ENCODE measurements around the gene HOATZ. TPM values are rescaled to one million over a fixed set of nuclear protein-coding genes. Genes with fewer than 3 reads are reported as not detected.
A peak's percentile ranks its signal among the peaks of the same experiment; 100 is the strongest.

Gene HOATZ
- total RNA-seq, 1 experiment from 2014 or later, result not detected

GRCh38 chr11:111550258-111550657 is 35.7 kb downstream of the HOATZ start:
- no TSS peak for BruUV-seq (replicated peaks)
- H3K4me1 ChIP-seq (ENCODE audit: insufficient read depth, low read length), result peaks cover 20% of the 10 kb centered on the region
- H3K4me3 ChIP-seq (ENCODE audit: low read length), result no peak overlapping the region
- no peak overlapping the region for H3K27ac ChIP-seq (ENCODE audit: low read length)
- H3K9ac ChIP-seq (ENCODE audit: low read length), result no peak overlapping the region
- peaks cover 6% of the 10 kb centered on the region for H3F3A ChIP-seq (ENCODE audit: low read length, unreplicated experiment)
- TF ChIP-seq EZH2 (IDR thresholded peaks at IDR 0.05; ENCODE audit: low read length, unreplicated experiment) (no peak), CTCF (conservative IDR thresholded peaks at IDR 0.05; ENCODE audit: low read depth, low read length) (no peak), EZH2phosphoT487 (IDR thresholded peaks at IDR 0.05; ENCODE audit: borderline replicate concordance, low read length) (no peak)
- no peaks in the 10 kb centered on the region for H3K79me2 ChIP-seq (ENCODE audit: low read length)
- ATAC-seq (no peak), DNase-seq (no peak)
- POLR2A ChIA-PET (ENCODE audit: unreplicated experiment), result no interaction called here
- no peaks in the 10 kb centered on the region for H3K9me3 ChIP-seq (ENCODE audit: low read length)
- H3K4me2 ChIP-seq (ENCODE audit: low read length), result no peak overlapping the region
- no peaks in the 10 kb centered on the region for H3K9me2 ChIP-seq (replicated peaks; ENCODE audit: low read length)
- H3K36me3 ChIP-seq (ENCODE audit: low read depth, low read length), result no peaks in the 10 kb centered on the region
- no peaks in the 10 kb centered on the region for H4K20me1 ChIP-seq (ENCODE audit: low read length)
- no peaks in the 10 kb centered on the region for H3K27me3 ChIP-seq (ENCODE audit: low read length)
- CTCF ChIA-PET, result no interaction called here
- intact Hi-C loops (cut with micrococcal nuclease), result no loop called here
- H2AFZ ChIP-seq (ENCODE audit: low read length), result no peak overlapping the region

- Histone ChIP-seq H3K9ac (ENCODE audit: low read length) (peak overlapping the region; percentile 79), H3K4me2 (ENCODE audit: low read length) (peak overlapping the region; percentile 79), H3F3A (ENCODE audit: low read length, unreplicated experiment) (peaks cover 23% of the 10 kb centered on the region), H3K9me2 (replicated peaks; ENCODE audit: low read length) (no peaks in the 10 kb centered on the region), H3K36me3 (ENCODE audit: low read depth, low read length) (peaks cover 5% of the 10 kb centered on the region; the same call in 1 of the 2 replicates), H3K27me3 (ENCODE audit: low read length) (no peaks in the 10 kb centered on the region), H3K4me3 (ENCODE audit: low read length) (peak overlapping the region; percentile 51), H3K27ac (ENCODE audit: low read length) (peak overlapping the region; percentile 95), H3K79me2 (ENCODE audit: low read length) (no peaks in the 10 kb centered on the region), H2AFZ (ENCODE audit: low read length) (peak overlapping the region; percentile 60), H3K4me1 (ENCODE audit: insufficient read depth, low read length) (peaks cover 57% of the 10 kb centered on the region), H4K20me1 (ENCODE audit: low read length) (no peaks in the 10 kb centered on the region), H3K9me3 (ENCODE audit: low read length) (no peaks in the 10 kb centered on the region)
- ChIA-PET CTCF (interaction anchor here (1.0 to 1.1 kb wide), 2 partner anchors 15 to 100 kb away, joined by 3 to 4 read pairs; no protein-coding TSS in a partner anchor), POLR2A (ENCODE audit: unreplicated experiment) (interaction anchor here (0.9 kb wide), 1 partner anchor 23 kb away, joined by 3 read pairs; no protein-coding TSS in a partner anchor)
- TF ChIP-seq EZH2phosphoT487 (IDR thresholded peaks at IDR 0.05; ENCODE audit: borderline replicate concordance, low read length), result no peak
- no peak for TF ChIP-seq EZH2 (IDR thresholded peaks at IDR 0.05; ENCODE audit: low read length, unreplicated experiment)
- no peak for TF ChIP-seq CTCF (conservative IDR thresholded peaks at IDR 0.05; ENCODE audit: low read depth, low read length)
- ATAC-seq, result peak; percentile 72
- DNase-seq, result peak; percentile 96
- TSS peak; percentile 75 for BruUV-seq (replicated peaks)
- intact Hi-C loops (cut with micrococcal nuclease), result loop anchor here (1.0 kb wide), 2 partner anchors 16 to 23 kb away; no protein-coding TSS in a partner anchor
Measured at GRCh38 chr11:111554532-111554931, 40.0 kb downstream of the HOATZ start.

GRCh38 chr11:111555255-111555654 is 40.7 kb downstream of the HOATZ start:
- ATAC-seq, result no peak
- no peaks in the 10 kb centered on the region for H3K27me3 ChIP-seq (ENCODE audit: low read length)
- H2AFZ ChIP-seq (ENCODE audit: low read length), result no peak overlapping the region
- no peaks in the 10 kb centered on the region for H3K9me3 ChIP-seq (ENCODE audit: low read length)
- peak overlapping the region; percentile 95 for H3K27ac ChIP-seq (ENCODE audit: low read length)
- H3K36me3 ChIP-seq (ENCODE audit: low read depth, low read length), result peaks cover 5% of the 10 kb centered on the region; the same call in 1 of the 2 replicates
- H3K4me1 ChIP-seq (ENCODE audit: insufficient read depth, low read length), result peaks cover 64% of the 10 kb centered on the region
- ChIA-PET CTCF (interaction anchor here (0.5 kb wide), 1 partner anchor 163 kb away, joined by 3 read pairs; no protein-coding TSS in a partner anchor), POLR2A (ENCODE audit: unreplicated experiment) (no interaction called here)
- intact Hi-C loops (cut with micrococcal nuclease), result no loop called here
- no peaks in the 10 kb centered on the region for H4K20me1 ChIP-seq (ENCODE audit: low read length)
- TF ChIP-seq EZH2phosphoT487 (IDR thresholded peaks at IDR 0.05; ENCODE audit: borderline replicate concordance, low read length), result no peak
- no peak for TF ChIP-seq CTCF (conservative IDR thresholded peaks at IDR 0.05; ENCODE audit: low read depth, low read length)
- no peak for TF ChIP-seq EZH2 (IDR thresholded peaks at IDR 0.05; ENCODE audit: low read length, unreplicated experiment)
- H3K4me2 ChIP-seq (ENCODE audit: low read length), result peak overlapping the region; percentile 79
- peak; percentile 55 for DNase-seq
- peaks cover 24% of the 10 kb centered on the region for H3F3A ChIP-seq (ENCODE audit: low read length, unreplicated experiment)
- no TSS peak for BruUV-seq (replicated peaks)
- no peaks in the 10 kb centered on the region for H3K79me2 ChIP-seq (ENCODE audit: low read length)
- peak overlapping the region; percentile 79 for H3K9ac ChIP-seq (ENCODE audit: low read length)
- H3K4me3 ChIP-seq (ENCODE audit: low read length), result peak overlapping the region; percentile 51; the same call in 1 of the 2 replicates
- H3K9me2 ChIP-seq (replicated peaks; ENCODE audit: low read length), result no peaks in the 10 kb centered on the region

Measured in PC-3 (cell line).